ENCODE results near the gene STAU1.
"Not testable (repeated sequence)": the region's sequence is repeated elsewhere in the genome, so short reads cannot be mapped to it uniquely, and the experiment has no call there.

Gene STAU1

GRCh38 chr20:49203746-49204145 is 15.6 kb upstream of the STAU1 start:
- H3K27ac ChIP-seq (ENCODE audit: low read length) = no peak overlapping the region
- H3K27me3 ChIP-seq (ENCODE audit: control insufficient read depth in 1 of 2, insufficient read depth in 2 of 2, low read length in 2 of 2) = no peaks in the 10 kb centered on the region
- H3K4me3 ChIP-seq (ENCODE audit: low read length in 2 of 2) = no peak overlapping the region
- no peaks in the 10 kb centered on the region for H3K4me1 ChIP-seq (ENCODE audit: control insufficient read depth, insufficient read depth, low read length)
- H3K9ac ChIP-seq (ENCODE audit: low read length in 2 of 2) = no peak overlapping the region
- H3K36me3 ChIP-seq (ENCODE audit: control insufficient read depth in 2 of 2, insufficient read depth in 2 of 2, low read length in 2 of 2) = no peaks in the 10 kb centered on the region
- H3K9me3 ChIP-seq (ENCODE audit: control insufficient read depth in 2 of 2, low read length in 2 of 2) = no peaks in the 10 kb centered on the region

DNA sequence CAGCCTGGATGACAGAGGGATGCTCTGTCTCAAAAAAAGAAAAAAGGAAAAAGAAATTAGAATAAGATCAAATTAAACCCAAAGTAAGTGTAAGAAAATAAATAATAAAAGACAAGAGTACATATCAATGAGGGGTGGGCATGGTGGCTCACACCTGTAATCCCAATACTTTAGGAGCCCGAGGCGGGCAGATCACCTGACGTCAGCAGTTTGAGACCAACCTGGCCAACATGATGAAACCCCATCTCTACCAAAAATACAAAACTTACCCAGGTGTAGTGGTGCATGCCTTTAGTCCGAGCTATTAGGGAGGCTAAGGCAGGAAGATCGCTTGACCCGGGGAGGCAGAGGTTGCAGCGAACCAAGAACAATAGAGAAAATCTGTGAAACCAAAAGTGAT is 14.9 kb upstream of the STAU1 start:
- no peak overlapping the region for H3K9ac ChIP-seq (ENCODE audit: low read length in 2 of 2)
- H3K9me3 ChIP-seq (ENCODE audit: control insufficient read depth in 2 of 2, low read length in 2 of 2) = no peaks in the 10 kb centered on the region
- no peaks in the 10 kb centered on the region for H3K27me3 ChIP-seq (ENCODE audit: control insufficient read depth in 1 of 2, insufficient read depth in 2 of 2, low read length in 2 of 2)
- H3K4me3 ChIP-seq (ENCODE audit: low read length in 2 of 2) = no peak overlapping the region
- no peaks in the 10 kb centered on the region for H3K4me1 ChIP-seq (ENCODE audit: control insufficient read depth, insufficient read depth, low read length)
- no peak overlapping the region for H3K27ac ChIP-seq (ENCODE audit: low read length)
- no peaks in the 10 kb centered on the region for H3K36me3 ChIP-seq (ENCODE audit: control insufficient read depth in 2 of 2, insufficient read depth in 2 of 2, low read length in 2 of 2)

DNA sequence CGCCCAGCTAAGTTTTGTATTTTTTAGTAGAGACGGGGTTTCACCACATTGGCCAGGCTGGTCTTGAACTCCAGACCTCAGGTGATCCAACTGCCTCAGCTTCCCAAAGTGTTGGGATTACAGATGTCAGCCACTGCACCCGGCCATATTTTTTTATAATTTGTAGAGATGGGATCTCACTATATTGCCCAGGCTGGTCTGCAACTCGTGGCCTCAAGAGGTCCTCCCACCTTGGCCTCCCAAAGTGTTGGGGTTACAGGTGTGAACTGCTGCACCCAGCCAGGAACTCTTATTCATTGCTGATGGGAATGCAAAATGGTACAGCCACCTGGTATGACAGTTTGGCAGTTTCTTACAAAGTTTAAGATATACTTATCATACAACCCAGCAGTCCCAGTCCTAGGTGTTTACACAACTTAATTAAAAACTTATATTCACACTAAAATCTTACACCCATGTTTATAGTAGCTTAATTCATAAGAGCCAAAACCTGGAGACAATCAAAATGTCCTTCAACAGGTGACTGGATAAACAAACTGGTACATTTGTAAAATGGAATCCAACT is 11.7 kb upstream of the STAU1 start:
- Histone ChIP-seq H3K9ac (ENCODE audit: low read length in 2 of 2) (no peak overlapping the region), H3K9me3 (ENCODE audit: control insufficient read depth in 2 of 2, low read length in 2 of 2) (no peaks in the 10 kb centered on the region), H3K4me1 (ENCODE audit: control insufficient read depth, insufficient read depth, low read length) (no peaks in the 10 kb centered on the region), H3K27me3 (ENCODE audit: control insufficient read depth in 1 of 2, insufficient read depth in 2 of 2, low read length in 2 of 2) (no peaks in the 10 kb centered on the region), H3K36me3 (ENCODE audit: control insufficient read depth in 2 of 2, insufficient read depth in 2 of 2, low read length in 2 of 2) (no peaks in the 10 kb centered on the region), H3K4me3 (ENCODE audit: low read length in 2 of 2) (no peak overlapping the region), H3K27ac (ENCODE audit: low read length) (no peak overlapping the region)

- not testable (repeated sequence) for H3K36me3 ChIP-seq (ENCODE audit: control insufficient read depth in 2 of 2, insufficient read depth in 2 of 2, low read length in 2 of 2); H3K9ac ChIP-seq (ENCODE audit: low read length in 2 of 2); H3K4me3 ChIP-seq (ENCODE audit: low read length in 2 of 2); H3K4me1 ChIP-seq (ENCODE audit: control insufficient read depth, insufficient read depth, low read length); H3K27me3 ChIP-seq (ENCODE audit: control insufficient read depth in 1 of 2, insufficient read depth in 2 of 2, low read length in 2 of 2); H3K9me3 ChIP-seq (ENCODE audit: control insufficient read depth in 2 of 2, low read length in 2 of 2); H3K27ac ChIP-seq (ENCODE audit: low read length)
Measured at GRCh38 chr20:49192944-49193518, 4.9 kb upstream of the STAU1 start.

DNA sequence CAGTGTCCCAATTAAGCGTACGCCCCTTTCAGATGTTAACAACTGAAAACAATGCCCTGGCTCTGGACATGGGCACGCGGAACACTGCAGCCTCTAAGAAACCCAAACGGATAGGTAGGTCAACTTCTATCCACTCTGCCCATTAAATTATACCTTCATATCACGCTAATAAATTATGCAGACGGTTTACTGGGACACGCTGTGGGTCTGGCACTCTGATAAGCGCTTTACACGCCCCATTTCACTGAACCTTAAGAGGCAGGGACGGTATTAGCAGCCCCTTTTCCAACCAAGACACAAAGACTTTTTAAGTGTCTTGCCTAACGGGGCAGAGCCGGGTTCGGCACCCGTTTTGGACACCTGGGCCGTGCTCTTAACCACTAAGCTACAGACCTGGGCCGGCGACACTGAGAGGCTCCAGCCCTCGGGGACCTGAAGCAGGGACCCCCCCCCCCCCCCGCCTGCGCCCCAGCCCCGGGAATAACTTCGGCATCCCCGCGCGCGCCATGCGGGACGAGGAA is 744 bp downstream of the STAU1 start:
- Histone ChIP-seq H3K27me3 (ENCODE audit: control insufficient read depth in 1 of 2, insufficient read depth in 2 of 2, low read length in 2 of 2) (no peaks in the 10 kb centered on the region), H3K9ac (ENCODE audit: low read length in 2 of 2) (peak overlapping the region; percentile 67 to 87), H3K27ac (ENCODE audit: low read length) (peak overlapping the region; percentile 67), H3K36me3 (ENCODE audit: control insufficient read depth in 2 of 2, insufficient read depth in 2 of 2, low read length in 2 of 2) (no peaks in the 10 kb centered on the region), H3K4me1 (ENCODE audit: control insufficient read depth, insufficient read depth, low read length) (peaks cover 11% of the 10 kb centered on the region), H3K4me3 (ENCODE audit: low read length in 2 of 2) (peak overlapping the region; percentile 59 to 85), H3K9me3 (ENCODE audit: control insufficient read depth in 2 of 2, low read length in 2 of 2) (no peaks in the 10 kb centered on the region)

DNA sequence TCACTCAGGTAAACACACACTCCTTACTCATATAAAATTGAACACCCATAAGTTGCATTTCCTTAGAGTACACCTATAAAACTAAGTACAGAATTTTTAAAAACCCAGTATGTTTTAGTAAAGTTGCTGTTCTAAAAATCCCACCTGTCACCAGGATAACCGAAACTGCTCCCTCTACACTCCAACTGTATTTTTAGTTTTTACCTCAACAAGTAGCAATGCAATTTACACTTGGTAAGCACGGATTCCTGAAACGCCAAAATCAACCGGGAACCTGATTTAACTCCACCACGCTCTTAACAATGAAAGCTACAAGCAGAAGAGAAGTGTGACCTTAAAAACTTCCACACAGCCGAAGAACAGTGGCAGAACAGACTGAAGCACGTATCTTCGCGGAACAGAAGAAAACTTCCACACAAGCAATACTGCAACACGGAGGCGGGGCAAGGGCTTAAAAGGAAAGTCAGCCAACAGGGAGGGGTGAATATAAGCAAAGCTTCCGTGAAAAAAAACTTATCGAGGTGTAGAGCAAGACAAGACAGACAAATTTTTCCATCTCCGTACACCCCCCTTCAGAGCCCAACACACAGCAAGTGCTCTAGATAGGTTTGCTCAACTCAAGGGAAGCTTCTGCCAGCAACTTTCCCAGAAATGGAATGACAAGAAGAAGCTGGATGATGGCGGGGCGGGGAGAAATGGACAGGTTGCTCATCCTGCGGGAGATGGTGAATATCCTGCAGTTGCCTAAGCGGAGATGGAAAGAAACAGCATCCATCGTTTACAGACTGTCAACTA is 1.4 kb downstream of the STAU1 start:
- H3K27me3 ChIP-seq (ENCODE audit: control insufficient read depth in 1 of 2, insufficient read depth in 2 of 2, low read length in 2 of 2) = no peaks in the 10 kb centered on the region
- H3K9ac ChIP-seq (ENCODE audit: low read length in 2 of 2) = peak overlapping the region; percentile 67 to 87
- peaks cover 17% of the 10 kb centered on the region for H3K4me1 ChIP-seq (ENCODE audit: control insufficient read depth, insufficient read depth, low read length)
- no peaks in the 10 kb centered on the region for H3K36me3 ChIP-seq (ENCODE audit: control insufficient read depth in 2 of 2, insufficient read depth in 2 of 2, low read length in 2 of 2)
- peak overlapping the region; percentile 67 for H3K27ac ChIP-seq (ENCODE audit: low read length)
- H3K9me3 ChIP-seq (ENCODE audit: control insufficient read depth in 2 of 2, low read length in 2 of 2) = no peaks in the 10 kb centered on the region
- H3K4me3 ChIP-seq (ENCODE audit: low read length in 2 of 2) = peak overlapping the region; percentile 59 to 85

- Histone ChIP-seq H3K4me3 (ENCODE audit: low read length in 2 of 2) (no peak overlapping the region), H3K27me3 (ENCODE audit: control insufficient read depth in 1 of 2, insufficient read depth in 2 of 2, low read length in 2 of 2) (no peaks in the 10 kb centered on the region), H3K9ac (ENCODE audit: low read length in 2 of 2) (no peak overlapping the region), H3K36me3 (ENCODE audit: control insufficient read depth in 2 of 2, insufficient read depth in 2 of 2, low read length in 2 of 2) (no peaks in the 10 kb centered on the region), H3K27ac (ENCODE audit: low read length) (no peak overlapping the region), H3K9me3 (ENCODE audit: control insufficient read depth in 2 of 2, low read length in 2 of 2) (no peaks in the 10 kb centered on the region), H3K4me1 (ENCODE audit: control insufficient read depth, insufficient read depth, low read length) (peaks cover 25% of the 10 kb centered on the region)
Measured at GRCh38 chr20:49185071-49185761, 2.9 kb downstream of the STAU1 start.

- Histone ChIP-seq H3K4me1 (ENCODE audit: control insufficient read depth, insufficient read depth, low read length) (peaks cover 27% of the 10 kb centered on the region), H3K27ac (ENCODE audit: low read length) (no peak overlapping the region), H3K9ac (ENCODE audit: low read length in 2 of 2) (no peak overlapping the region)
Measured at GRCh38 chr20:49184691-49185070, 3.5 kb downstream of the STAU1 start.

GRCh38 chr20:49184084-49184501 is 4.0 kb downstream of the STAU1 start:
- H3K36me3 ChIP-seq (ENCODE audit: control insufficient read depth in 2 of 2, insufficient read depth in 2 of 2, low read length in 2 of 2); H3K27me3 ChIP-seq (ENCODE audit: control insufficient read depth in 1 of 2, insufficient read depth in 2 of 2, low read length in 2 of 2); H3K9me3 ChIP-seq (ENCODE audit: control insufficient read depth in 2 of 2, low read length in 2 of 2); H3K4me3 ChIP-seq (ENCODE audit: low read length in 2 of 2); H3K27ac ChIP-seq (ENCODE audit: low read length); H3K9ac ChIP-seq (ENCODE audit: low read length in 2 of 2): not testable (repeated sequence)
- peaks cover 28% of the 10 kb centered on the region for H3K4me1 ChIP-seq (ENCODE audit: control insufficient read depth, insufficient read depth, low read length)

More at GRCh38 chr20:49184691-49185070, 3.5 kb downstream of the STAU1 start:
- Histone ChIP-seq H3K36me3 (ENCODE audit: control insufficient read depth in 2 of 2, insufficient read depth in 2 of 2, low read length in 2 of 2) (no peaks in the 10 kb centered on the region), H3K9me3 (ENCODE audit: control insufficient read depth in 2 of 2, low read length in 2 of 2) (no peaks in the 10 kb centered on the region), H3K27me3 (ENCODE audit: control insufficient read depth in 1 of 2, insufficient read depth in 2 of 2, low read length in 2 of 2) (no peaks in the 10 kb centered on the region), H3K4me3 (ENCODE audit: low read length in 2 of 2) (no peak overlapping the region)

GRCh38 chr20:49183444-49183843 is 4.7 kb downstream of the STAU1 start:
- Histone ChIP-seq H3K9me3 (ENCODE audit: control insufficient read depth in 2 of 2, low read length in 2 of 2) (no peaks in the 10 kb centered on the region), H3K9ac (ENCODE audit: low read length in 2 of 2) (no peak overlapping the region), H3K4me3 (ENCODE audit: low read length in 2 of 2) (no peak overlapping the region), H3K27ac (ENCODE audit: low read length) (no peak overlapping the region), H3K27me3 (ENCODE audit: control insufficient read depth in 1 of 2, insufficient read depth in 2 of 2, low read length in 2 of 2) (no peaks in the 10 kb centered on the region), H3K4me1 (ENCODE audit: control insufficient read depth, insufficient read depth, low read length) (peaks cover 25% of the 10 kb centered on the region), H3K36me3 (ENCODE audit: control insufficient read depth in 2 of 2, insufficient read depth in 2 of 2, low read length in 2 of 2) (no peaks in the 10 kb centered on the region)
